Activated T-helper 1 cell treated with Interleukin-2 at 50 U/mL for 16 hours (primary cell): Measurements from ENCODE around the gene C14orf119.

Experiments used
- DNase-seq: peaks from one replicate; pipeline ENCODE4 v3.0.0-alpha.2; 2020; ENCODE audit warnings: low read depth

C14orf119 gene

DNA sequence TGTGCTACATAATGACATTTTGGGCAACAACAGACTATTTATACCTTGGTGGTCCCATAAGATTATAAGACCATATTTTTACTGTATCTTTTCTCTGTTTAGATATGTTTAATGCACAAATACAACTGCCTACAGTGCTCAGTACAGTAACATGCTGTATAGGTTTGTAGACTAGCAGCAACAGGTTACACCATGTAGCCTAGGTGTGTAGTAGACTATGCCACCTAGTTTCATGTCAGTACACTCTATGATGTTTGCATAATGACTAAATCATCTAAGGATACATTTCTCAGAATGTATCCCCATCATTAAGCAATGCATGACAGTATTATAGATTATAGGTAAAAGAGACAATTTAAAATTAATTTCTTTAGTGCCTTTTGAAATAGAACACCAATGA is 54.4 kb downstream of the C14orf119 start:
- no peak for DNase-seq
